ENCODE results near the gene CDH11. TPM values are rescaled to one million over a fixed set of nuclear protein-coding genes. Genes with fewer than 3 reads are reported as not detected.
A peak's percentile ranks its signal among the peaks of the same experiment; 100 is the strongest.

The CDH11 gene
- total RNA-seq, 2 donors from 2014 or later = 51.6 to 59.1 TPM

- TF ChIP-seq CTCF (IDR thresholded peaks at IDR 0.05) = no peak
- Histone ChIP-seq H3K36me3 (no peaks in the 10 kb centered on the region), H3K27ac (no peak overlapping the region), H3K27me3 (no peaks in the 10 kb centered on the region), H3K4me1 (no peaks in the 10 kb centered on the region), H3K4me3 (no peak overlapping the region), H3K9me3 (no peaks in the 10 kb centered on the region)
- DNase-seq (ENCODE audit: low spot score) = no peak
Observed at GRCh38 chr16:64962786-64963185, 159.1 kb downstream of the CDH11 start.

GRCh38 chr16:64957246-64957645 lies 164.6 kb downstream of the CDH11 start:
- no peaks in the 10 kb centered on the region for H3K27me3 ChIP-seq
- H3K9me3 ChIP-seq = no peaks in the 10 kb centered on the region
- no peaks in the 10 kb centered on the region for H3K36me3 ChIP-seq
- H3K4me1 ChIP-seq = no peaks in the 10 kb centered on the region
- no peak overlapping the region for H3K4me3 ChIP-seq
- TF ChIP-seq CTCF (IDR thresholded peaks at IDR 0.05) = no peak
- DNase-seq (ENCODE audit: low spot score) = no peak
- H3K27ac ChIP-seq = no peak overlapping the region

DNA sequence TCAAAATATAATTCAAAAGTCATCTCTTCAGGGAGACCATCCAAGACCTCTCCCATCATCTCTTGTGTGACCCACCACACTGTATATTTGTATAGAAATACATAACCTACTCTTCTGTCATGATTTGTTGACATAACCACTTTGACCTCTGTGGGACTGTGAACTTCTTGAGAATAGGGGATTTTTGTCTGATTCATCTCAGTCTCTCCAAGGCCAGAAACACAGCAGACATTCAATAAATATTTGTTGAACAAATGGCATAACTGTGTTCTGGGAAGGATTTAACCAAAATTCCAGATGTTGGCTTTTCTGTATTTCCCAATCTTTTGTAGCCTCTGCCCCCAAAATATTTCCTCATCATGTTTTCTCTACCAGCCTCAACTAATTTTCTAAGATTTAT lies 169.7 kb downstream of the CDH11 start:
- Histone ChIP-seq H3K4me1 (no peaks in the 10 kb centered on the region), H3K27ac (peak overlapping the region in 1 of 2 donors; percentile 33), H3K4me3 (no peak overlapping the region), H3K9me3 (no peaks in the 10 kb centered on the region), H3K36me3 (no peaks in the 10 kb centered on the region), H3K27me3 (no peaks in the 10 kb centered on the region)
- TF ChIP-seq CTCF (IDR thresholded peaks at IDR 0.05) = no peak
- no peak for DNase-seq (ENCODE audit: low spot score)

- no peak overlapping the region for H3K27ac ChIP-seq
- no peaks in the 10 kb centered on the region for H3K9me3 ChIP-seq
- no peaks in the 10 kb centered on the region for H3K4me1 ChIP-seq
- H3K4me3 ChIP-seq = no peak overlapping the region
- TF ChIP-seq CTCF (IDR thresholded peaks at IDR 0.05) = no peak
- no peaks in the 10 kb centered on the region for H3K36me3 ChIP-seq
- H3K27me3 ChIP-seq = no peaks in the 10 kb centered on the region
- DNase-seq (ENCODE audit: low spot score) = no peak
Observed at GRCh38 chr16:64951193-64951592, 170.7 kb downstream of the CDH11 start.

- H3K4me1 ChIP-seq = no peaks in the 10 kb centered on the region
- DNase-seq (ENCODE audit: low spot score) = no peak
- H3K4me3 ChIP-seq = no peak overlapping the region
- H3K36me3 ChIP-seq = no peaks in the 10 kb centered on the region
- no peaks in the 10 kb centered on the region for H3K27me3 ChIP-seq
- H3K9me3 ChIP-seq = no peaks in the 10 kb centered on the region
- no peak for TF ChIP-seq CTCF (IDR thresholded peaks at IDR 0.05)
- no peak overlapping the region for H3K27ac ChIP-seq
Observed at GRCh38 chr16:64950731-64951130, 171.1 kb downstream of the CDH11 start.

DNA sequence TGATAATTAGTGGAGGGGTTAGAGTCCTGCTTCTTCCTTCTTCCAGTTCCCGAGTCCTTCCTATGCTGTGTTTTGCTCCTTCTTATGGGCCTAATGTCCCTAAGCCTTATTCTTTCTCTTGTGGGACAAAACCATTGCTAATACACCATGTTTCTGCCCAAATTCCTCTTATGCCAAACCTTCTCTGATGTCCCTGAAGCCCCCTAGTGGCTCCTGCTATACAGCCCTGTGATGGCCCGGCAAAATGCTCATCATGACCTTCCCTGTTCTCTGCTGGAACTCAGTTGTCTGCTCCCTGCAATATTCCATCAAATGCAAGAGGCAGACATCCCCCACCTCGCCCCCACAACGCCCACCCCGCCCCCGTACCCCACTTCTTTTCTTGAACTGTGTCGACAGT lies 171.6 kb downstream of the CDH11 start:
- H3K27ac ChIP-seq = no peak overlapping the region
- no peak for TF ChIP-seq CTCF (IDR thresholded peaks at IDR 0.05)
- H3K4me3 ChIP-seq = no peak overlapping the region
- H3K36me3 ChIP-seq = no peaks in the 10 kb centered on the region
- no peaks in the 10 kb centered on the region for H3K4me1 ChIP-seq
- no peaks in the 10 kb centered on the region for H3K27me3 ChIP-seq
- no peak for DNase-seq (ENCODE audit: low spot score)
- no peaks in the 10 kb centered on the region for H3K9me3 ChIP-seq
